ENCODE data around the gene OR2B2. TPM values are rescaled to one million over a fixed set of nuclear protein-coding genes. Genes with fewer than 3 reads are reported as not detected.

OR2B2 gene
- total and polyA plus RNA-seq, 4 donors, result not detected

DNA sequence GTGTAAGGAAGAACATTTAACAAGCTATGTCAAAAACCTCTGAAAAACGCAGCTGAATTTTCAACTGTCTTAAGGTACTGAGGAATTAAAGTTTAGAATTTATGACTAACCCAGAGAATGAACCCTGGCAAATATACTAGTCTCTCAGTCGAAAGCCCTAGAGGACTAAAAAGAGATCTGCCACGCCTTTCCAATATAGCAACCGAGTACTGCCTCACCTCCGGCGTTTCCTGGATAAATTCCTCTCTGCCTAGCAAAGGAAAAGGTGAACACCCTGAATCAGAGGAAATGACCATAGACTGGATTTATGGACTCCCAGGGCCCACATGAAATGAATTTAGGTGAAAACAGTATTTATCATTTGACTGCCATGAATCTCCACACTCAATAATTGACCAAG, 12.0 kb upstream of the OR2B2 start:
- no peak overlapping the region for H3K9ac ChIP-seq (ENCODE audit: low read depth in 1 of 2, low read length in 2 of 2)
- WGBS, result 90% methylated on average over 6 of the region's 6 CpGs
- no peaks in the 10 kb centered on the region for H3K36me3 ChIP-seq (ENCODE audit: control insufficient read depth in 4 of 4, insufficient read depth in 3 of 4, low read depth in 1 of 4, low read length in 3 of 4)
- no peak overlapping the region for H3K27ac ChIP-seq (ENCODE audit: low read depth in 1 of 2, low read length in 2 of 2)
- TF ChIP-seq, protein P1, sequence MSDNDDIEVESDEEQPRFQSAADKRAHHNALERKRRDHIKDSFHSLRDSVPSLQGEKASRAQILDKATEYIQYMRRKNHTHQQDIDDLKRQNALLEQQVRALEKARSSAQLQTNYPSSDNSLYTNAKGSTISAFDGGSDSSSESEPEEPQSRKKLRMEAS (IDR thresholded peaks at IDR 0.05), result no peak
- H3K27me3 ChIP-seq (ENCODE audit: control insufficient read depth in 4 of 4, insufficient read depth in 4 of 4, low read length in 3 of 4), result no peaks in the 10 kb centered on the region
- no peak for DNase-seq (ENCODE audit: low spot score)
- no peak overlapping the region for H3K4me3 ChIP-seq (ENCODE audit: low read depth in 1 of 3, low read length in 3 of 3)
- no peaks in the 10 kb centered on the region for H3K4me1 ChIP-seq (ENCODE audit: control insufficient read depth in 4 of 4, insufficient read depth in 4 of 4, low read length in 3 of 4)
- H3K9me3 ChIP-seq (ENCODE audit: control insufficient read depth in 4 of 4, low read length in 3 of 4), result no peaks in the 10 kb centered on the region

DNA sequence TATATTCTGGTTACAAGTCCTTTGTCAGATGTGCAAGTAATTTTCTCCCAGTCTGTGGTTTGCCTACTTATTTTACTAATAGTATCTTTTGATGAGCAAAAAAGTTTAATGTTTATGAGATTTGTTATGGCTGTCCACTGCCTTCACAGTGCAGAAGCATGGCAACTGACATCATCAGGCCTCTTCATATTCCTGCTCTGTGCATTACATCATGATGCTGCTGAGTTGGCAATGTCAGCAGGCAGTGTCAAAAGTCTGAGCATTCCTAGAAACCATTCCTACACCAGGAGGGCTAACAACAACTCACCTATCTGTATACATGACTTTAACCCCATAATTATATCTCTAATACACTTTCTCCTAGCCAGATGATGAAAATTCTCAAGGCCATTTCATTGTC, 10.8 kb upstream of the OR2B2 start:
- no peak for DNase-seq (ENCODE audit: low spot score)
- Histone ChIP-seq H3K36me3 (ENCODE audit: control insufficient read depth in 4 of 4, insufficient read depth in 3 of 4, low read depth in 1 of 4, low read length in 3 of 4) (no peaks in the 10 kb centered on the region), H3K9me3 (ENCODE audit: control insufficient read depth in 4 of 4, low read length in 3 of 4) (no peaks in the 10 kb centered on the region), H3K27me3 (ENCODE audit: control insufficient read depth in 4 of 4, insufficient read depth in 4 of 4, low read length in 3 of 4) (no peaks in the 10 kb centered on the region), H3K4me3 (ENCODE audit: low read depth in 1 of 3, low read length in 3 of 3) (no peak overlapping the region), H3K27ac (ENCODE audit: low read depth in 1 of 2, low read length in 2 of 2) (no peak overlapping the region), H3K9ac (ENCODE audit: low read depth in 1 of 2, low read length in 2 of 2) (no peak overlapping the region), H3K4me1 (ENCODE audit: control insufficient read depth in 4 of 4, insufficient read depth in 4 of 4, low read length in 3 of 4) (no peaks in the 10 kb centered on the region)
- TF ChIP-seq, protein P2, sequence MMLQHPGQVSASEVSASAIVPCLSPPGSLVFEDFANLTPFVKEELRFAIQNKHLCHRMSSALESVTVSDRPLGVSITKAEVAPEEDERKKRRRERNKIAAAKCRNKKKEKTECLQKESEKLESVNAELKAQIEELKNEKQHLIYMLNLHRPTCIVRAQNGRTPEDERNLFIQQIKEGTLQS (IDR thresholded peaks at IDR 0.05), result no peak
- no peak for TF ChIP-seq JUND (IDR thresholded peaks at IDR 0.05)
- TF ChIP-seq HNF4G (IDR thresholded peaks at IDR 0.05), result no peak
- TF ChIP-seq, protein P3, sequence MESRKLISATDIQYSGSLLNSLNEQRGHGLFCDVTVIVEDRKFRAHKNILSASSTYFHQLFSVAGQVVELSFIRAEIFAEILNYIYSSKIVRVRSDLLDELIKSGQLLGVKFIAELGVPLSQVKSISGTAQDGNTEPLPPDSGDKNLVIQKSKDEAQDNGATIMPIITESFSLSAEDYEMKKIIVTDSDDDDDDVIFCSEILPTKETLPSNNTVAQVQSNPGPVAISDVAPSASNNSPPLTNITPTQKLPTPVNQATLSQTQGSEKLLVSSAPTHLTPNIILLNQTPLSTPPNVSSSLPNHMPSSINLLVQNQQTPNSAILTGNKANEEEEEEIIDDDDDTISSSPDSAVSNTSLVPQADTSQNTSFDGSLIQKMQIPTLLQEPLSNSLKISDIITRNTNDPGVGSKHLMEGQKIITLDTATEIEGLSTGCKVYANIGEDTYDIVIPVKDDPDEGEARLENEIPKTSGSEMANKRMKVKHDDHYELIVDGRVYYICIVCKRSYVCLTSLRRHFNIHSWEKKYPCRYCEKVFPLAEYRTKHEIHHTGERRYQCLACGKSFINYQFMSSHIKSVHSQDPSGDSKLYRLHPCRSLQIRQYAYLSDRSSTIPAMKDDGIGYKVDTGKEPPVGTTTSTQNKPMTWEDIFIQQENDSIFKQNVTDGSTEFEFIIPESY (IDR thresholded peaks at IDR 0.05), result no peak
- TF ChIP-seq FOXA2 (IDR thresholded peaks at IDR 0.05), result no peak
- TF ChIP-seq NR2F2 (IDR thresholded peaks at IDR 0.05), result no peak
- no peak for TF ChIP-seq GABPA (IDR thresholded peaks at IDR 0.05 in 1 of 2, conservative IDR thresholded peaks at IDR 0.05 in 1 of 2)
- TF ChIP-seq, protein P1 (IDR thresholded peaks at IDR 0.05), result no peak
- TF ChIP-seq TAF1 (conservative IDR thresholded peaks at IDR 0.05), result no peak
- TF ChIP-seq, protein P4, sequence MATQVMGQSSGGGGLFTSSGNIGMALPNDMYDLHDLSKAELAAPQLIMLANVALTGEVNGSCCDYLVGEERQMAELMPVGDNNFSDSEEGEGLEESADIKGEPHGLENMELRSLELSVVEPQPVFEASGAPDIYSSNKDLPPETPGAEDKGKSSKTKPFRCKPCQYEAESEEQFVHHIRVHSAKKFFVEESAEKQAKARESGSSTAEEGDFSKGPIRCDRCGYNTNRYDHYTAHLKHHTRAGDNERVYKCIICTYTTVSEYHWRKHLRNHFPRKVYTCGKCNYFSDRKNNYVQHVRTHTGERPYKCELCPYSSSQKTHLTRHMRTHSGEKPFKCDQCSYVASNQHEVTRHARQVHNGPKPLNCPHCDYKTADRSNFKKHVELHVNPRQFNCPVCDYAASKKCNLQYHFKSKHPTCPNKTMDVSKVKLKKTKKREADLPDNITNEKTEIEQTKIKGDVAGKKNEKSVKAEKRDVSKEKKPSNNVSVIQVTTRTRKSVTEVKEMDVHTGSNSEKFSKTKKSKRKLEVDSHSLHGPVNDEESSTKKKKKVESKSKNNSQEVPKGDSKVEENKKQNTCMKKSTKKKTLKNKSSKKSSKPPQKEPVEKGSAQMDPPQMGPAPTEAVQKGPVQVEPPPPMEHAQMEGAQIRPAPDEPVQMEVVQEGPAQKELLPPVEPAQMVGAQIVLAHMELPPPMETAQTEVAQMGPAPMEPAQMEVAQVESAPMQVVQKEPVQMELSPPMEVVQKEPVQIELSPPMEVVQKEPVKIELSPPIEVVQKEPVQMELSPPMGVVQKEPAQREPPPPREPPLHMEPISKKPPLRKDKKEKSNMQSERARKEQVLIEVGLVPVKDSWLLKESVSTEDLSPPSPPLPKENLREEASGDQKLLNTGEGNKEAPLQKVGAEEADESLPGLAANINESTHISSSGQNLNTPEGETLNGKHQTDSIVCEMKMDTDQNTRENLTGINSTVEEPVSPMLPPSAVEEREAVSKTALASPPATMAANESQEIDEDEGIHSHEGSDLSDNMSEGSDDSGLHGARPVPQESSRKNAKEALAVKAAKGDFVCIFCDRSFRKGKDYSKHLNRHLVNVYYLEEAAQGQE (IDR thresholded peaks at IDR 0.05), result no peak
- TF ChIP-seq YY1 (IDR thresholded peaks at IDR 0.05), result no peak
- TF ChIP-seq SP1 (IDR thresholded peaks at IDR 0.05), result no peak

DNA sequence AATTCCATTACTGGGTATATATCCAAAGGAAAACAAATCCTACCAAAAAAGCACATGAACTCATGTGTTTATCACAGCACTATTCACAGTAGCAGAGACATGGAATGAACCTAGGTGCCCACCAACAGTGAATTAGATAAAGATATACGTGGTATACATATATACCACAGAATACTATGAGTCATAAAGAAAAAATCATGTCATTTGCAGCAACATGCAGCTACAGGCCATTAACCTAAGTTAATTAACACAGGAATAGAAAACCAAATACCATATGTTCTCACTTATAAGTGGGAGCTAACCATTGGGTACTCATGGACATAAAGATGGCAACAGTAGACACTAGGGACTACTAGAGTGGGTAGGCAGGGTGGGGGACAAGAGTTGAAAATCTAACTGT, 4.2 kb downstream of the OR2B2 start:
- DNase-seq (ENCODE audit: low spot score), result no peak
- H3K9ac ChIP-seq (ENCODE audit: low read depth in 1 of 2, low read length in 2 of 2), result no peak overlapping the region
- no peaks in the 10 kb centered on the region for H3K9me3 ChIP-seq (ENCODE audit: control insufficient read depth in 4 of 4, low read length in 3 of 4)
- no peaks in the 10 kb centered on the region for H3K36me3 ChIP-seq (ENCODE audit: control insufficient read depth in 4 of 4, insufficient read depth in 3 of 4, low read depth in 1 of 4, low read length in 3 of 4)
- no peak overlapping the region for H3K4me3 ChIP-seq (ENCODE audit: low read depth in 1 of 3, low read length in 3 of 3)
- H3K4me1 ChIP-seq (ENCODE audit: control insufficient read depth in 4 of 4, insufficient read depth in 4 of 4, low read length in 3 of 4), result no peaks in the 10 kb centered on the region
- H3K27ac ChIP-seq (ENCODE audit: low read depth in 1 of 2, low read length in 2 of 2), result no peak overlapping the region
- no peaks in the 10 kb centered on the region for H3K27me3 ChIP-seq (ENCODE audit: control insufficient read depth in 4 of 4, insufficient read depth in 4 of 4, low read length in 3 of 4)
- 82% methylated on average over 1 of the region's 1 CpG for WGBS
- TF ChIP-seq NR2F2 (IDR thresholded peaks at IDR 0.05), result no peak
- no peak for TF ChIP-seq SP1 (IDR thresholded peaks at IDR 0.05)
- no peak for TF ChIP-seq FOXA1 (IDR thresholded peaks at IDR 0.05)
- TF ChIP-seq, protein P3 (IDR thresholded peaks at IDR 0.05), result no peak
- TF ChIP-seq RAD21 (IDR thresholded peaks at IDR 0.05), result no peak
- TF ChIP-seq, protein P1 (IDR thresholded peaks at IDR 0.05), result no peak
- no peak for TF ChIP-seq FOXA2 (IDR thresholded peaks at IDR 0.05)
- TF ChIP-seq HNF4A (conservative IDR thresholded peaks at IDR 0.05), result no peak
- TF ChIP-seq YY1 (IDR thresholded peaks at IDR 0.05), result no peak
- TF ChIP-seq, protein P2 (IDR thresholded peaks at IDR 0.05), result no peak
- TF ChIP-seq JUND (IDR thresholded peaks at IDR 0.05), result no peak
- TF ChIP-seq RXRA (IDR thresholded peaks at IDR 0.05), result no peak
- TF ChIP-seq HNF4G (IDR thresholded peaks at IDR 0.05), result no peak
- TF ChIP-seq, protein P5, sequence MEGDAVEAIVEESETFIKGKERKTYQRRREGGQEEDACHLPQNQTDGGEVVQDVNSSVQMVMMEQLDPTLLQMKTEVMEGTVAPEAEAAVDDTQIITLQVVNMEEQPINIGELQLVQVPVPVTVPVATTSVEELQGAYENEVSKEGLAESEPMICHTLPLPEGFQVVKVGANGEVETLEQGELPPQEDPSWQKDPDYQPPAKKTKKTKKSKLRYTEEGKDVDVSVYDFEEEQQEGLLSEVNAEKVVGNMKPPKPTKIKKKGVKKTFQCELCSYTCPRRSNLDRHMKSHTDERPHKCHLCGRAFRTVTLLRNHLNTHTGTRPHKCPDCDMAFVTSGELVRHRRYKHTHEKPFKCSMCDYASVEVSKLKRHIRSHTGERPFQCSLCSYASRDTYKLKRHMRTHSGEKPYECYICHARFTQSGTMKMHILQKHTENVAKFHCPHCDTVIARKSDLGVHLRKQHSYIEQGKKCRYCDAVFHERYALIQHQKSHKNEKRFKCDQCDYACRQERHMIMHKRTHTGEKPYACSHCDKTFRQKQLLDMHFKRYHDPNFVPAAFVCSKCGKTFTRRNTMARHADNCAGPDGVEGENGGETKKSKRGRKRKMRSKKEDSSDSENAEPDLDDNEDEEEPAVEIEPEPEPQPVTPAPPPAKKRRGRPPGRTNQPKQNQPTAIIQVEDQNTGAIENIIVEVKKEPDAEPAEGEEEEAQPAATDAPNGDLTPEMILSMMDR (IDR thresholded peaks at IDR 0.05; ENCODE audit: low read depth, low read length, missing input control), result no peak
